BLaER1 treated with 17β-estradiol and CSF1 and Interleukin-3, amounts not matched to agents 10 nM and 100 nM (cell line): ENCODE measurements around the gene FAM3D.

ENCODE experiments used
- H3K27ac ChIP-seq, 11 experiments: shearing (Covaris generic); formaldehyde crosslinking; 2 replicates each; pipeline ENCODE4 v1.8.1; 2022
- H3K27me3 ChIP-seq, 11 experiments: shearing (Covaris generic); formaldehyde crosslinking; 2 replicates each; pipeline ENCODE4 v1.8.1; 2022
- H3K36me3 ChIP-seq, 11 experiments: shearing (Covaris generic); formaldehyde crosslinking; 2 replicates each; pipeline ENCODE4 v1.8.1; 2022
- H3K4me1 ChIP-seq, 10 experiments: shearing (Covaris generic); formaldehyde crosslinking; 2 replicates each; pipeline ENCODE4 v1.8.1; 2022
- H3K4me2 ChIP-seq, 11 experiments: shearing (Covaris generic); formaldehyde crosslinking; 2 replicates each; pipeline ENCODE4 v1.8.1; 2022
- H3K4me3 ChIP-seq, 10 experiments: shearing (Covaris generic); formaldehyde crosslinking; 2 replicates each; pipeline ENCODE4 v1.8.1; 2022
- H3K9ac ChIP-seq, 11 experiments: shearing (Covaris generic); formaldehyde crosslinking; 2 replicates each; pipeline ENCODE4 v1.8.1; 2022
- H3K9me3 ChIP-seq, 11 experiments: shearing (Covaris generic); formaldehyde crosslinking; replicated peaks in 1 of 11; 2 replicates each; pipeline ENCODE4 v1.8.1; 2022
- H4K20me1 ChIP-seq, 11 experiments: shearing (Covaris generic); formaldehyde crosslinking; 2 replicates each; pipeline ENCODE4 v1.8.1; 2022
- Cebpa-rat ChIP-seq, 11 experiments: shearing (Covaris generic); IDR thresholded peaks; 2 replicates each; pipeline ENCODE4 v1.8.1; 2022

The FAM3D gene

GRCh38 chr3:58606693-58607092 lies 59.9 kb downstream of the FAM3D start:
- Histone ChIP-seq H3K4me1 (peaks cover 0 to 16% (median 0%) of the 10 kb centered on the region in 10 experiments; a peak in 7 of 20 replicates), H3K4me3 (no peak overlapping the region), H3K27ac (no peak overlapping the region), H4K20me1 (no peaks in the 10 kb centered on the region; a peak in 1 of 22 replicates), H3K27me3 (no peaks in the 10 kb centered on the region), H3K4me2 (no peak overlapping the region), H3K9ac (no peak overlapping the region), H3K36me3 (no peaks in the 10 kb centered on the region), H3K9me3 (peaks cover 8 to 21% (median 13%) of the 10 kb centered on the region in 11 experiments; a peak in 18 of 22 replicates)
- TF ChIP-seq Cebpa-rat (IDR thresholded peaks at IDR 0.05), result no peak

GRCh38 chr3:58604031-58604430 lies 62.5 kb downstream of the FAM3D start:
- no peak overlapping the region for H3K9ac ChIP-seq
- H3K4me3 ChIP-seq, result no peak overlapping the region
- H3K4me1 ChIP-seq, result peaks cover 0 to 14% (median 0%) of the 10 kb centered on the region in 10 experiments; a peak in 7 of 20 replicates
- no peaks in the 10 kb centered on the region for H3K27me3 ChIP-seq
- H3K9me3 ChIP-seq, result peaks cover 8 to 21% (median 13%) of the 10 kb centered on the region in 11 experiments; a peak in 18 of 22 replicates
- H3K4me2 ChIP-seq, result no peak overlapping the region
- no peaks in the 10 kb centered on the region; a peak in 1 of 22 replicates for H4K20me1 ChIP-seq
- no peaks in the 10 kb centered on the region for H3K36me3 ChIP-seq
- no peak for TF ChIP-seq Cebpa-rat (IDR thresholded peaks at IDR 0.05)
- no peak overlapping the region for H3K27ac ChIP-seq

DNA sequence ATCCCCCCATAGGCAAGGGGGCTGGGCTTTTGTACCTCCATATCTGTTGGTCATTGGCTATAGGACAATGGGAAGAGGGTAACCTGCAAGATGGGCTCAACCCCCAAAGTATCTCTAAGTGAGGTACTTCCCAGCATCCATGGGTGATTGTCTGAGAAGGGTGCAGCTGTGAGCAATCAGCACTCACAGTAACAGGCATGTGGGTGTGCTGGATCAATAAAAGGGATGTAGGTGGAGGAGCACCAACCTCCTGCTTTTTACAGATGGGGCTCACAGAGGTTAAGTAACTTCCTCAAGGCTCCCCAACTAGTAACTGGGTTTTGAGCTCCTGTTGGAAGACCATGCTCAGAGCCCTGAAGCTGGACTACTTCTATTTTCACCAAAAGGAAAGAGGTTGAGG lies 63.0 kb downstream of the FAM3D start:
- Histone ChIP-seq H3K4me3 (no peak overlapping the region), H3K4me2 (no peak overlapping the region), H3K27me3 (no peaks in the 10 kb centered on the region), H3K36me3 (no peaks in the 10 kb centered on the region), H3K9me3 (peaks cover 8 to 21% (median 13%) of the 10 kb centered on the region in 11 experiments; a peak in 18 of 22 replicates), H3K9ac (no peak overlapping the region), H4K20me1 (no peaks in the 10 kb centered on the region; a peak in 1 of 22 replicates), H3K4me1 (peaks cover 0 to 10% (median 0%) of the 10 kb centered on the region in 10 experiments; a peak in 8 of 20 replicates), H3K27ac (no peak overlapping the region)
- TF ChIP-seq Cebpa-rat (IDR thresholded peaks at IDR 0.05), result no peak

DNA sequence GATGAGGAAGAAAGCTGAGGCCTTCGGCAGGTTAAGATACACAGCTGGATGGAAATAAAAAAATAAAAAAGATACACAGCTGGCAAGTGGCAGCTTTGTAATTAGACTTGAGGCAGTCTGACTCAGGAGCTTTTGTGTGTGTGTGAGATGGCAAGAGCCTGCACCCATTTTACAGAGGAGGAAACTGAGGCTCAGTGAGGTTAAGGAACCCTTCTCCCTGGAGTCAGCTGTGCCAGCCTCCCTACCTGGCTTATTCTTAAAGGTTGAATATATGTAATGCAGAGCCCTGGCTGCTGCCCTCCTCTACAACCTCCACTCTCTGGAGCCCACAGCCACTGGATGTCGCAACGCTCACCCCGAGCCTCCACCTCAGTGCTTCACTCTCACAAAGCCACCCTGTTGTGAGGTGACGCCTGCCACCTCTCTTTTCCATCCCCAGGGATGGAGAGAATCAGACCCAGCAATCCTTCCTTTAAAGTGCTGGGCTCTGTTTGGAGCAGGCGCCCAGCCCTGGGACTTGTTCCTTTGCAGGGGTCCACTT lies 68.7 kb downstream of the FAM3D start:
- H4K20me1 ChIP-seq, result peaks cover 0 to 3% (median 0%) of the 10 kb centered on the region in 11 experiments; a peak in 1 of 22 replicates
- no peak overlapping the region for H3K4me2 ChIP-seq
- TF ChIP-seq Cebpa-rat (IDR thresholded peaks at IDR 0.05), result peak in 1 of 11 experiments; percentile 23; a peak in 1 of 22 replicates
- H3K4me1 ChIP-seq, result peaks cover 0 to 8% (median 3%) of the 10 kb centered on the region in 10 experiments; a peak in 1 of 20 replicates
- H3K27me3 ChIP-seq, result no peaks in the 10 kb centered on the region
- no peak overlapping the region for H3K27ac ChIP-seq
- no peak overlapping the region for H3K9ac ChIP-seq
- H3K36me3 ChIP-seq, result no peaks in the 10 kb centered on the region
- H3K9me3 ChIP-seq, result no peaks in the 10 kb centered on the region
- no peak overlapping the region for H3K4me3 ChIP-seq

DNA sequence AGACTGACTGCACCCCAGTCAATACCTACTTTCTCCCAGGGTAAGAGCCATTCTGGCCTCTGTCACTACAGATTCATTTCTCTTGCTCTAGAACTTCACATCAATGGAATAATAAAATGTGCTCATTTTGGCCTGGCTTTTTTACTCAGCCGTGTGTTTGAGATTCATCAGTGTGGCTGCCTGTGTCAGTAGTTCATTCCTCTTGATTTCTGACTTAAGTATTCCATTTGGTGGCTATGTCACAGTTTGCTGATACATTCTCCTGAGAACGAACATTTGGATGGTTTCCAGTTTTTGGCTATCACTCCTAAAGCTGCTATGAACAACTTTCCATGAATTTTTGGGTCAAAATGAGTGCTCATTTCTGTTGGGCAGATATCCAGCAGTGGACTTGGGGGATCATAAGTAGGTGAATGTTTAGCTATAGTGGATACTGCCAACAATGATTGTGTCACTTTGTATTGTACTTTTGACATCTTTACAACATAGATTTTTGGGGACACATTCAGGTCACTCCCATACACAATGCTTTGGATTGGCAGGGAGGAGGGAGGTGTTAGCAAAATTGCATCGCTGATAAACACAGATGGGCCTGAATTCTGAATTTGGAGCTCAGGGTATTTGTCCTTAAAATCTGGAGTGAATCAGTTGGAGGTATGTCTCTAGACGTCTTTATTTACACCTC lies 69.6 kb downstream of the FAM3D start:
- Histone ChIP-seq H3K27me3 (no peaks in the 10 kb centered on the region), H3K4me2 (no peak overlapping the region), H3K4me3 (no peak overlapping the region), H3K27ac (no peak overlapping the region), H3K9ac (no peak overlapping the region), H3K36me3 (no peaks in the 10 kb centered on the region), H4K20me1 (peaks cover 0 to 3% (median 0%) of the 10 kb centered on the region in 11 experiments; a peak in 1 of 22 replicates), H3K9me3 (no peaks in the 10 kb centered on the region), H3K4me1 (peaks cover 0 to 8% (median 3%) of the 10 kb centered on the region in 10 experiments; a peak in 1 of 20 replicates)
- no peak for TF ChIP-seq Cebpa-rat (IDR thresholded peaks at IDR 0.05)

- no peak overlapping the region for H3K27ac ChIP-seq
- no peak overlapping the region for H3K9ac ChIP-seq
- no peak for TF ChIP-seq Cebpa-rat (IDR thresholded peaks at IDR 0.05)
- no peaks in the 10 kb centered on the region for H3K27me3 ChIP-seq
- H3K9me3 ChIP-seq, result no peaks in the 10 kb centered on the region
- H3K4me2 ChIP-seq, result no peak overlapping the region
- 0 out of 22 replicates have a peak, but pooled peaks cover 0 to 3% (median 0%) of the 10 kb centered on the region in 11 experiments for H4K20me1 ChIP-seq
- H3K4me3 ChIP-seq, result no peak overlapping the region
- H3K36me3 ChIP-seq, result no peaks in the 10 kb centered on the region
- H3K4me1 ChIP-seq, result peaks cover 0 to 17% (median 9%) of the 10 kb centered on the region in 10 experiments; a peak in 7 of 20 replicates
Measured at GRCh38 chr3:58594117-58594516, 72.5 kb downstream of the FAM3D start.

DNA sequence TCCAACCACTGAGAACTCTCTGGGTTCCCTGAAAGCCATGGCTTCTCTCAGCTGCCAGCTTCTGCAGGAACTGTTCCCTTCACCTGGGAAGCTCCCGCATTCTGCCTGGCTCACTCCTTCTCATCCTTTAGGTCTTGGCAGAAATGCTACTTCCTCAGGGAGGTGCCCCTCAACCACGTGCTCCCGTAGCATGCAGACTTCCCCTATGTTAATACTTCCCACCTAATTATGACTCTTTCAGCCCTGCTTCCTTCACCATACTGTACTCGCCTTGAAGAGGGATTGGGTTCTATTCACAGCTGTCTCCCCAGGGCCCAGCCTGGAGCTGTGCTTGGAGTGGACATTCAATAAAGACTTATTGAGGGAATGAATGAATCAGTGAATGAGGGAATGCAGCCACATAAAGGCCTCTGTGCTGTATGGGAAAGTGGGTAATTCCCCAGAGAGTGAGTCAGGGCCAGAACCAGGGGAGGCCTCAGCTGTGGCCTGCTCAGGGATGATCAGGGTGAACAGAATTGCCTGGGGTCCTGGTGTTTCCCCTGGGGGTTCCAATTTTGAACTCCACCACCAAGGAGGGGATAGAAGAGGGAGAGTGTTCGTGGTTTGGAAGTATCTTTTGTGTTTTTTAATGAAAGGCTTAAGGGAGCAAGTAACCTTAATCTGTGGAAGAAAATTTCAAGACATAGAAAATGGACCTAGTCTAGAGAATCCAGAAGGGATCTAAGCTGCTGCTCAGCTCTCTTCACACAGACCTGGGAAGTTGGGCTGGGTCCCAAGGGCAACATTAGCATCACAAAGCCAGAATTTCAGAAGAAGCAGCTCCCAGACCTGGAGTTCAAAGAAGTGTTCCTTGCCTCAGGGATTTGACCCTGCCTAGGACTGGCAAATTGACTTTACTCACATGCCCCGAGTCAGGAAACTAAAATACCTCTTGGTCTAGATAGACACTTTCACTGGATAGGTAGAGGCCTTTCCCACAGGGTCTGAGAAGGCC lies 74.8 kb downstream of the FAM3D start:
- H3K36me3 ChIP-seq, result no peaks in the 10 kb centered on the region
- 0 out of 22 replicates have a peak, but pooled peaks cover 0 to 6% (median 0%) of the 10 kb centered on the region in 11 experiments for H4K20me1 ChIP-seq

DNA sequence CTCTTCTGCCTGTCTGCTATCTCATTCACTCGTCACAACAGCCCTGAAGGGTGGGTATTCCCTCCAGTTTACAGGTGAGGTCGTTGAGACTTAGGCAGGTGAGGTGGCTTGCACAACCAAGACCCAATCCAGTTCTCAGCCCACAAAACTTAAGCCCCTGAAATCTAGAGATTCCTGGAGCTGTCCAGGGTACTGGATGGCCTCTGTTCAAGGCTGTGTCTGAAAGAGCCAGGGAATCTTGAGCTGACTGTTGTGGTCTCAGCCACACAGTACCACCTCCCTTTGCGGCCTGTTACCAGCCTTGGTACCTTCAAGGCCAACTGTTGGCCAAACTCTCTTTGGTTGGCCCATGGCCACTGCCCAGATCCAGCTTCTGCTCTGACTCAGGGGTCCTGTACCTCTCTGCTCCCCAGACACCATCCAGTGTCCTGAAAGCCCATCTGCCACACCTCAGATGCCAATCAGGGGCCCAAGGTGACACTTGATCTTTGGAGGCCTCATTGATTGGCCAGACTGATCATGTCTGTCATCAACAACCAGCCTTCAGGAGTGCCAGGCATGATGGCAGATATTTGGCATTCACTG lies 78.5 kb downstream of the FAM3D start:
- H3K4me3 ChIP-seq, result no peak overlapping the region
- H3K9me3 ChIP-seq, result peaks cover 0 to 5% (median 0%) of the 10 kb centered on the region in 11 experiments; a peak in 1 of 22 replicates
- H3K36me3 ChIP-seq, result no peaks in the 10 kb centered on the region
- H3K27ac ChIP-seq, result no peak overlapping the region
- H3K4me2 ChIP-seq, result no peak overlapping the region
- 0 out of 22 replicates have a peak, but pooled peaks cover 0 to 6% (median 0%) of the 10 kb centered on the region in 11 experiments for H4K20me1 ChIP-seq
- no peak for TF ChIP-seq Cebpa-rat (IDR thresholded peaks at IDR 0.05)
- H3K4me1 ChIP-seq, result peaks cover 23 to 31% (median 27%) of the 10 kb centered on the region in 10 experiments
- H3K27me3 ChIP-seq, result peaks cover 0 to 6% (median 0%) of the 10 kb centered on the region in 11 experiments; a peak in 2 of 22 replicates
- no peak overlapping the region for H3K9ac ChIP-seq

More for the DNA sequence above, 74.8 kb downstream of the FAM3D start:
- Histone ChIP-seq H3K4me2 (peak overlapping the region in 2 of 11 experiments; percentile 56 to 68; a peak in 4 of 22 replicates), H3K9ac (no peak overlapping the region), H3K4me1 (peaks cover 0 to 11% (median 3%) of the 10 kb centered on the region in 10 experiments; a peak in 9 of 20 replicates), H3K27me3 (no peaks in the 10 kb centered on the region), H3K9me3 (peaks cover 0 to 3% (median 0%) of the 10 kb centered on the region in 11 experiments; a peak in 1 of 22 replicates), H3K27ac (no peak overlapping the region), H3K4me3 (no peak overlapping the region)
- no peak for TF ChIP-seq Cebpa-rat (IDR thresholded peaks at IDR 0.05)
